Right cardiac atrium (tissue), 5 donors: ENCODE data around the gene CHST11. TPM values are rescaled to one million over a fixed set of nuclear protein-coding genes. Genes with fewer than 3 reads are reported as not detected.

Source experiments
- ATAC-seq, 2 donors: fragments of 200-7000 bp; cut with Tn5 transposase; one replicate each; pipeline versions ENCODE4 v1.8.0 to v1.9.1; 2020; ENCODE audit warnings: moderate library complexity in 2 of 2, mild to moderate bottlenecking in 1 of 2
- DNase-seq, 3 donors: peaks; one replicate each; pipeline ENCODE4 v3.0.0-alpha.2; 2020
- H3K27ac ChIP-seq: one replicate; pipeline ENCODE4 v1.5.1; 2013; ENCODE audit warnings: mild to moderate bottlenecking, low read length, control low read depth, moderate library complexity
- H3K27me3 ChIP-seq: one replicate; pipeline ENCODE4 v1.6.1; 2013; ENCODE audit not compliant: control insufficient read depth, insufficient read depth
- H3K4me1 ChIP-seq: one replicate; pipeline ENCODE4 v1.6.1; 2013; ENCODE audit warnings: low read length; ENCODE audit not compliant: control insufficient read depth, insufficient read depth
- H3K4me3 ChIP-seq: one replicate; pipeline ENCODE4 v1.5.1; 2013; ENCODE audit warnings: low read length, control low read depth
- H3K9me3 ChIP-seq: one replicate; pipeline ENCODE4 v1.6.1; 2013; ENCODE audit warnings: low read length; ENCODE audit not compliant: control insufficient read depth
- WGBS: extraction: QIAGEN DNeasy Blood & Tissue Kit; methylation state at CpG from one replicate; pipeline ENCODE4 v1.1.7; 2013; 5-methylcytosine and 5-hydroxymethylcytosine counted together
- intact Hi-C, 4 donors: fragments of 100-400 bp; cut with DNase I; formaldehyde crosslinking; loops; one replicate each; pipeline versions ENCODE4 v1.11.0 to v1.14.0; 2022 to 2023
- polyA plus RNA-seq: library from polyadenylated mRNA; stranded (reverse); fragments of 200-250 nt; gene quantifications from one replicate; pipeline ENCODE4 v1.2.3, GENCODE V29; 2013
- total RNA-seq, 4 donors: library from RNA; stranded (reverse); fragmentation: NEBNext Ultra II Directional; extraction: Animal tissue kit (Norgen Biotek cat#: 25700); gene quantifications; one replicate each; pipeline ENCODE4 v1.2.1, GENCODE V29; 2021
- donor health status: healthy with polysubstance abuse.
- donor health status: DM: no; HTN: yes; CAD: no.
- donor health status: DM: no; HTN: no; CAD: no.
- donor health status: DM: no; HTN: yes; CAD: no; lungs with severe emphysema.
- donor health status: DM: yes; HTN: yes; CAD: no.

Gene CHST11
- total and polyA plus RNA-seq, 5 donors = 3.1 to 11.8 (median 9.9) TPM

DNA sequence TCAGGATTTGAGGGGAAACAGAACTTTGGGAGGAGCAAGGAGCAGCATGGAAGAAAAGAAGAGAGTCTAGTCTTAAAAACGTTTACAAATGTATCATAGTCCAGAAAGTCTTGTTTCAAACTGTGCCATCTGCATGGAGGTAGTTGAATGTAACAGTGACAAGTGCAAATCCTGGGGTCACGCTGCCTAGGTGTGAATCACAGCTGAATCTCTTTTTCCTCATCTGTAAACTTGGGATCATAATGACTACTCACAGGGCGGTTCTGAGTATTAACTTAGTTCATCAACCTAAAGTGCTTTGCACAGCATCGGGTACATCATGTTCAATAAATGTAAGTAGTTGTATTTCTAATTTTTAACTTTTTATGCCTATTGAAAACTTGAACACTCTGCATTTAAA, 208.5 kb downstream of the CHST11 start:
- no peak for ATAC-seq
- Histone ChIP-seq H3K27me3 (no peaks in the 10 kb centered on the region), H3K9me3 (no peaks in the 10 kb centered on the region), H3K27ac (no peak overlapping the region), H3K4me3 (no peak overlapping the region), H3K4me1 (peaks cover 12% of the 10 kb centered on the region)
- 87% methylated on average over 4 of the region's 4 CpGs for WGBS
- intact Hi-C loops = no loop called here
- DNase-seq = no peak

DNA sequence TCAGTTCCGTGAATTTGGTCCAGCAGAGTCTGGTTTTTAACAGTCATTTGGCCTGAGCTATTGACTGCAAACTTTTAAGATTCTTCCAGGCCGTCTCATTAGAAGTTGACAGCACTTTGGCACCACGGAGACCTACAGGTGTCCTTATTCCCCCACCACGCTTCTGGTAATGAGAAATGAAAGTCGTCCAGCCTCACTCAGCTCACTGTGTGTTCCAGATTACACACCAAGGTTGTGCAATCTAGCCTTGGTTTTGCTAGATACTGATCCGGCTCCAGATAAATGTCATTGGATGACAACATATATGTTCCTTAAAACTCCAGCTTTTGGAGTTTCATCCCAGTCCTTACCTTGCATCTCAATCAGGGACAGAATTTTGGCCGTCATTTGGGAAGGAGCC, 210.4 kb downstream of the CHST11 start:
- no peak for DNase-seq
- no peak for ATAC-seq
- intact Hi-C loops = no loop called here
- 65% methylated on average over 7 of the region's 7 CpGs for WGBS
- H3K4me1 ChIP-seq = peaks cover 23% of the 10 kb centered on the region
- H3K4me3 ChIP-seq = no peak overlapping the region
- no peaks in the 10 kb centered on the region for H3K27me3 ChIP-seq
- H3K9me3 ChIP-seq = no peaks in the 10 kb centered on the region
- peak overlapping the region; percentile 19 for H3K27ac ChIP-seq

DNA sequence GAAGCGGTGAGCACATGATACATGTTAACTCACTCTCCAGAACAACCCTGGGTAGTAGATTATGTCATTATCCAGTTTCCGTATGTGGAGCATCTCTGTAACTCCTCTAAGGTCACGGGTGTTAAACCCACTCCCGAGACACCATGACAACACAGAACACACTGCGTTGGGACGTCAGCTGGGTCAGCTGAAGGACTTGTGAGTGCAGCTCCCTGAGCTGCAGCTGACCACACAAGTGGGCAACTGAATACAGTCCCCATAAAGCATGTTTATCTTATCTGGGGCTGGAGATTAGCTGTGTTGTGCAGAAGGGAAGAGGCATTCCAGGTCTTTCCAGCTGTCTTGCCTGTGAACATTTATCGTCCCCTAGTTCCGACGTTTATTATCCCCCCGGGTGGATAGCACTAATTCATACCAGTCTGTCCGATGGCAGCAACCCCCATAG, 211.5 kb downstream of the CHST11 start:
- peak; percentile 61 to 80 for ATAC-seq
- H3K9me3 ChIP-seq = no peaks in the 10 kb centered on the region
- intact Hi-C loops = no loop called here
- no peaks in the 10 kb centered on the region for H3K27me3 ChIP-seq
- H3K4me3 ChIP-seq = no peak overlapping the region
- peak; percentile 60 to 87 (median 84) for DNase-seq
- H3K4me1 ChIP-seq = peaks cover 27% of the 10 kb centered on the region
- peak overlapping the region; percentile 92 for H3K27ac ChIP-seq
- WGBS = 30% methylated on average over 11 of the region's 11 CpGs

DNA sequence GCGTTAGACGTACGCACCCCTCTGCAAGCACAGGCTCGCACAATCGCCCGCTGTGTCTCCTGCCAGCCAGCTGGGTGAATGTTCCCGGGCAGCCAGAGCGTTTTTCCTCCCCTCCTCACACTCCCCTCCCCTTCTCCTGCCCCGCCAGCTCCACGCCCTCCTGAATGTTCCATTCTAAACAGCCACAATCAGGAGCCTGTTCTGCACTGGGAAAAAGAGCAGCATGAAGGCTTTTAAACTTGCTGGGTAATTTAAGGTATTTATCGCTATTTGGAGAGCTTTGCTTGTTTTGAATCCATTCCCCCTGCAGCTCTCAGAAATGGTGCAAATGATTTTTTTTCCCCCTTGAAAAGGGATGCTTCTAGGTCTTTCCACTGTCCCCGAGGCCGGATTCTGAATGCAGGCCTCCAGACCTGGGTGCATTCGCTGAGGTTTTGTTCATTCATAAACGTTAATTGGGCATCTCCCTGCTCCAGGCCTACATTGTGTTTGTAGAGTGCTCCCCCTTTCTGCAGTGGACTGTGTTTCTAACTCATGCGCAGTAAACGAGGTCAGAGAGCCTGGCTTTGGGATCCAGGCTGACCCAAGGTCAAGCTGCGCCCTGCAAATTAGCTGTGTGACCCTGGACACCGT, 212.5 kb downstream of the CHST11 start:
- no peaks in the 10 kb centered on the region for H3K27me3 ChIP-seq
- no peaks in the 10 kb centered on the region for H3K9me3 ChIP-seq
- intact Hi-C loops = no loop called here
- ATAC-seq = peak; percentile 76 to 83
- 35% methylated on average over 19 of the region's 19 CpGs for WGBS
- H3K27ac ChIP-seq = peak overlapping the region; percentile 92
- DNase-seq = peak; percentile 73 to 94 (median 92)
- peaks cover 32% of the 10 kb centered on the region for H3K4me1 ChIP-seq
- H3K4me3 ChIP-seq = no peak overlapping the region

DNA sequence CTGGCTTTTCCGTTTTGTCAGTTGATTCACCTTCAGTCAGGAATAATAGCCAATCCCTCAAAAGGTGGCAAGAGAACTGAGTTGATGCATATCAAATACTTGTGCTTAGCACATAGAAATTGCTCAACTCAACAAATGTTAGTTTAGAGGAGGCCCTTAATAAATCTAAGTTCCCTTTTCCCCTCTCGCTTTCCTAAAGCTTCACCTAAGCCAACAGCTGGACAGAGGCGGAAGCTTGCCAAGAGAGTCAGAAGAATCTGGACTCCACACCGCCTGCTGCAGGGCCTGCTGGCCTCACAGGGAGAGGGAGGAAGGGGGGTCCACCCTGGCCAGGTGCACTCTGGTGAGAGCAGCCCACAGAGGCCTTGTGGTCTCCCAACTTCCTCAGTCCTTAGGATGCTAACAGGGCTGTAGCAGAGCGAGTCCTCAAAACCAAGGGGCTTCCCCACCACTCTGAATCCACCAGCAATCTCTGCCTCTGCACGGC, 213.1 kb downstream of the CHST11 start:
- Histone ChIP-seq H3K4me3 (no peak overlapping the region), H3K4me1 (peaks cover 32% of the 10 kb centered on the region), H3K9me3 (no peaks in the 10 kb centered on the region), H3K27ac (peak overlapping the region; percentile 82), H3K27me3 (no peaks in the 10 kb centered on the region)
- DNase-seq (peak; percentile 43 to 86 (median 74)), ATAC-seq (no peak)
- intact Hi-C loops = loop anchor here in 1 of 4 donors (5.0 to 10.0 kb wide), 2 partner anchors 205 to 213 kb away; partner anchors contain the start of gene CHST11
- whole genome bisulfite sequencing = 55% methylated on average over 6 of the region's 6 CpGs

DNA sequence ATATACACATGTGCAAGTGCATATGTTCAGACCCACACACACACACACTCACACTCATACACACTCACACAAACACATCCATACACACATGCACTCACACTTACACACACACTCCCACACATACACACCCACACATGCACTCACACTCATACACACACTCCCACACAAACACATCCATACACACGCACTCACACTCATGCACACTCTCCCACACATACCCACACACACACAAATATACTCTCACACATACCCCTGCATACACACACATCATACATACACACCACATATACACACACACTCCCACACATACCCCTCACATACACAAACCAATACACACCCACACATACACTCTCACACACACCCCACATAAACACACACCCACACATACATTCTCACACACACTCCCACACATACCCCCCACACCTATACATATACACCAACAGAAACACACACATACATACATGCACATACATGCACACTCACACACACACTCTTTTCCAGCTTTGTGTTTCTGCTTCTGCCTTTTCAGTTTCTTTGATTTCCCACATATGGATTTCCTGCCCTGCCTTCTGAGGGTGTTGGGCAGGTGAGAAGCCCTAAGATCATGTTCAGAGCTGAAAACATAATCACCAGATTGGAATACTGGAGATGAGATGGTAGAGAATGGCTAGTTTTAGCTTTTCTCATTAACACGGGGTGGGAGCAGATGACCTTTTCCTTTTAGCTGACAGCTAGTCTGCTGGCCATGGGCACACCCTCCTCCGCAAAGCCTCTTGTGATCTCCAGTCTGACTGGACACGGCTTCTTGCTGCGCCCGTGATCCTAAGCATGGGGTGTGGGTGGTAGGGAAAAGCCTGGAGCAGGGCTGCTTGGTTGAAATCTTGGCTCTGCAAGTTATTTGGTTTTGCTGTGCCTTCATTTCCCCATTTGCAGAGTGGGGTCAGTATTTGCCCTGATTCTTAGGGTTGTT, 214.0 kb downstream of the CHST11 start:
- no peak for DNase-seq
- no peak overlapping the region for H3K4me3 ChIP-seq
- 59% methylated on average over 6 of the region's 6 CpGs for WGBS
- H3K27me3 ChIP-seq = no peaks in the 10 kb centered on the region
- peaks cover 32% of the 10 kb centered on the region for H3K4me1 ChIP-seq
- ATAC-seq = no peak
- no peaks in the 10 kb centered on the region for H3K9me3 ChIP-seq
- H3K27ac ChIP-seq = peak overlapping the region; percentile 88
- intact Hi-C loops = loop anchor here in 1 of 4 donors (5.0 to 10.0 kb wide), 2 partner anchors 204 to 213 kb away; partner anchors contain the start of gene CHST11

DNA sequence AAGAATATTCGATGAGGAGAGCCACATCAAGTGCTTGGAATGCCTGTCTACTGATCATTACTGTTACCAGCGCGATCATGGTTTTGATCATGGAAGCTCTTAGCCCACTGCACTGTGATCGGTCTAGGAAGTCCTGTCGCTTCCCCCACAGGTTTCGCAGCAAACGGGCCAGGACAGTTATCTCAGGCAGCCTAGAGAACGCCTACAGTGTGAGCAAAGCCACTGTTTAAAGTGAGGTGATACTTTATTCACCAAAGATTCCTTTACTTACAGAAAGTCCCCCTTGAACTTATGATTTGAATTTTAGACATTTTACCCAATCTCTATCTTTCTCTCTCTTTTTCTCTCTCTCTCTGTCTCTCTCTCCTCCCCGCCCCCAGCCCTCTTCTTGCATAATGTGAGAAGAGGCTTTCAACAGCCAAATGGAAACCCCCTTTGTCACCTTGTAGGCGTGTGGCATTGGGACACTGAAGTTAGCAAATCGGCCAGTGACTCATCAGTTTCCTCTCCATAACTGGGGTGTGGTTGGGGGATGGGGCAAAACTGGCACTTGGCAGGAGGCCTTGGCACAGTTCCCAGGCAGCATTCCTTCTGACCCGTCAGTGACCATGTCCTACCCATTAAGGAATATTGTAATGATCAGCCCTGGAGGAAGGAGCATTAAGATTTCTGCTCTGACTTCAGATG, 214.8 kb downstream of the CHST11 start:
- Histone ChIP-seq H3K4me1 (peaks cover 32% of the 10 kb centered on the region), H3K9me3 (no peaks in the 10 kb centered on the region), H3K27ac (peak overlapping the region; percentile 88), H3K4me3 (no peak overlapping the region), H3K27me3 (no peaks in the 10 kb centered on the region)
- ATAC-seq (peak; percentile 32 to 67), DNase-seq (peak; percentile 87 to 91 (median 90))
- intact Hi-C loops = loop anchor here in 1 of 4 donors (5.0 to 10.0 kb wide), 2 partner anchors 203 to 214 kb away; partner anchors contain the start of gene CHST11
- WGBS = 50% methylated on average over 12 of the region's 12 CpGs

DNA sequence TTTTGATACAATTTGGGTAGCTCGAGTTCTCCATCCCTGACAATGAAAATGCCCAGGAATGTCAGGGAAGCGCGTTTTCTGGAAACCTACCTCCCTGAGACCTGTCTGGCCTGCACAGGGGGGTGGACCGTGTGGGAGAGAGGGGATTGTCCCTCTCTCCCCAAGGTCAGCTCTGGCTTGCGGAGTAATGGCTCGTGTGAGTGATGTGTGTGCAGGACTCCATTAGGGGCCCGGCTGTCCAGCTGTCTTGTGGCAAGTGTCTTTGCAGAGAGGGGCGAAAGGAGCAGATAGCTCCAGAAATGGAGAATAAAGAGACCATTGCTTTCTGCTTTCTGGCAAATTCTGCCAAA, 215.3 kb downstream of the CHST11 start:
- H3K4me1 ChIP-seq = peaks cover 31% of the 10 kb centered on the region
- H3K4me3 ChIP-seq = no peak overlapping the region
- no peaks in the 10 kb centered on the region for H3K9me3 ChIP-seq
- H3K27ac ChIP-seq = peak overlapping the region; percentile 88
- intact Hi-C loops = loop anchor here in 1 of 4 donors (5.0 to 10.0 kb wide), 2 partner anchors 203 to 215 kb away; partner anchors contain the start of gene CHST11
- no peaks in the 10 kb centered on the region for H3K27me3 ChIP-seq
- DNase-seq (no peak), ATAC-seq (peak in 1 of 2 donors; percentile 8)
- WGBS = 58% methylated on average over 8 of the region's 8 CpGs

DNA sequence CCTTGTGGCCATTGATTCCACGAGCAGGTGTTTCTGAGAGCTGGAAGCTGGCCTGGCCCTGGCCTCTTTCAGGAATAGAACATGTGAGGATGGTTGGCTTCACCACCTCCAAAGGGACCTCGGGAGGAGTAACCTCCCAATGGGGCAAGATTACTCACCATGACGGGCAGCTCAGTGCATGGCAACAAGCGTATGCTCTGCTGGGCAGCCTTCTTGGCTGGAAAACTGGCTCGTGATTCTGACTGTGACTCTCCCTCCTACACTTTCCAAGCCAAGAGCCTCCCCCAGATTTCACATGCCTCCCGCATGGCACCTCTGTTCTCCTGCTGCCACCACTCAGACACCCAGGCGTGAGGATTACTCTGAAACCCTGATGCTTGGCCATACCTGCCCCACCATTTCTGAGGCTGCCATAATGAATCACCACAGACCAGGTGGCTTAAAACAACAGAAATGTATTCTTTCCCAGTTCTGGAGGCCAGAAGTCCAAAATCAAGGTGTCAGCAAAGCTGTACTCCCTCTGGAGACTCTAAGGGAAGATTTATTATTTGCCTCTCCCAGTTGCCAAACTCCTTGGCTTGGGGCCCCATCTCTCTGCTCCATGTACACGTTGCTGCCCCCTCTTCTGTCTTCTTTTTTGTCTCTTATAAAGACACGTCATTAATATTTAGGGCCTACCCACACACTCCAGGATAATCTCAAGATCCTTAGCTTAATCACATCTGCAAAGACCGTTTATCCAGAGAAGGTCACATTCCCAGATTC, 215.9 kb downstream of the CHST11 start:
- intact Hi-C loops = loop anchor here in 1 of 4 donors (5.0 to 10.0 kb wide), 2 partner anchors 202 to 215 kb away; partner anchors contain the start of gene CHST11
- 55% methylated on average over 10 of the region's 10 CpGs for WGBS
- Histone ChIP-seq H3K27me3 (no peaks in the 10 kb centered on the region), H3K4me1 (peaks cover 28% of the 10 kb centered on the region), H3K9me3 (no peaks in the 10 kb centered on the region), H3K27ac (peak overlapping the region; percentile 88), H3K4me3 (no peak overlapping the region)
- DNase-seq = peak; percentile 47 to 69 (median 67)
- ATAC-seq = peak; percentile 20 to 71

DNA sequence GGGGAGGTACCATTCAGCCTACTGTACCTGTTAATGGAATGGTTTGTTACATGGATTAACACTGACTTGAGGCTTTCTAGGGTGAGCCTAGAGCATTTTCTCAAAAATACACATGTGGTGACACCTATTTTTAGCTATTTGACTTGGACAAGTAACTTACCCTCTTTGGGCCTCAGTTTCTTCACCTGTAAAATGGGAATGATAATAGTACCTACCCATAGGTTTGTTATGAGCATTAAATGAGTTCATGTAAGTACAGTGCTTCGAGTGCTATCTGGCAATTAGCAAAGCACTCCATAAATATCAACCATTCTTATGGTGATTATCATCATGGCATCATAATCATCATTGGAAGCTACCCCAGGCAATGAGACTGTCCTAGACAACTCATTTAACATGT, 216.5 kb downstream of the CHST11 start:
- intact Hi-C loops = loop anchor here in 1 of 4 donors (5.0 to 10.0 kb wide), 2 partner anchors 202 to 216 kb away; partner anchors contain the start of gene CHST11
- Histone ChIP-seq H3K4me3 (no peak overlapping the region), H3K27ac (peak overlapping the region; percentile 73), H3K4me1 (peaks cover 28% of the 10 kb centered on the region), H3K9me3 (no peaks in the 10 kb centered on the region), H3K27me3 (no peaks in the 10 kb centered on the region)
- no peak for DNase-seq
- 62% methylated on average over 1 of the region's 1 CpG for WGBS
- ATAC-seq = no peak
